Measurements from ENCODE around the gene LYPD8. TPM values are rescaled to one million over a fixed set of nuclear protein-coding genes. Genes with fewer than 3 reads are reported as not detected.

LYPD8 gene
- total RNA-seq, 1 donor from 2014 or later: not detected

- Mint-ChIP-seq H3K9me3 (ENCODE audit: unreplicated experiment) (peaks cover 19% of the 10 kb centered on the region), H3K36me3 (ENCODE audit: low read depth, unreplicated experiment) (no peaks in the 10 kb centered on the region), H3K4me1 (ENCODE audit: low read depth, unreplicated experiment) (no peaks in the 10 kb centered on the region), H3K27me3 (ENCODE audit: low read depth, unreplicated experiment) (no peaks in the 10 kb centered on the region), H3K27ac (ENCODE audit: unreplicated experiment) (no peak overlapping the region), H3K4me3 (ENCODE audit: unreplicated experiment) (no peak overlapping the region)
- no peaks in the 10 kb centered on the region for H3K79me2 ChIP-seq (ENCODE audit: insufficient read depth, low read length)
- FAIRE-seq (no peak), DNase-seq (ENCODE audit: low read depth) (no peak)
- H3K4me2 ChIP-seq (ENCODE audit: low read length): no peak overlapping the region
- TF ChIP-seq CTCF (IDR thresholded peaks at IDR 0.05; ENCODE audit: insufficient read depth, low read depth, low read length) (no peak), EZH2 (IDR thresholded peaks at IDR 0.05; ENCODE audit: insufficient read depth, low read length) (no peak)
- H3K4me1 ChIP-seq (ENCODE audit: insufficient read depth, low read length): no peaks in the 10 kb centered on the region
- no peaks in the 10 kb centered on the region for H3K36me3 ChIP-seq (ENCODE audit: insufficient read depth, low read length)
- no peak overlapping the region for H2AFZ ChIP-seq (ENCODE audit: low read depth, low read length)
- no peak overlapping the region for H3K27ac ChIP-seq (ENCODE audit: low read depth, low read length)
- no peak overlapping the region for H3K9ac ChIP-seq (ENCODE audit: low read length)
- H3K9me3 ChIP-seq (ENCODE audit: insufficient read depth, low read depth, low read length): peaks cover 4% of the 10 kb centered on the region
- no peaks in the 10 kb centered on the region for H3K27me3 ChIP-seq (ENCODE audit: insufficient read depth, low read length)
- no peaks in the 10 kb centered on the region for H4K20me1 ChIP-seq (ENCODE audit: insufficient read depth, low read length)
- H3K4me3 ChIP-seq (ENCODE audit: insufficient read depth, low read depth, low read length): no peak overlapping the region
Observed at GRCh38 chr1:248696774-248697173, 58.8 kb downstream of the LYPD8 start.

DNA sequence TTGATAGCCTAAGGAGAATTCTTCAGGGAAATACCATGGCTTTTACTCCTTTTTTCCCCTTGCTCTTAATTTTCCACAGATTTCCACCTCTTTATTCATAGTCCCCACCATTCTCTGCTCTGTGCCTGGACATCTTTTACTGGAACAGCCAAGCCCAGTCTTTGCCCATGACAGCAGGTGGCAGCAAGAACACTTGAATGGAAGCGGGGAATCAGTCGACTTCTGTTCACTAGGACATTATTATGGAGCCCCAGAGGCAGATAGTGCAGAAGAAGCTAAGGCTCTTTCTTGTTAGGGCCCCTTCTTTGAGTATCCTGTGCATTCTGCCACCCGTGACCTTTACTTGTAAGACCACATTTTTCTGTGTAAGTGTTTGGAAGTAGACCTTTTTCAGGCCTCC, 59.3 kb downstream of the LYPD8 start:
- no peaks in the 10 kb centered on the region for H4K20me1 ChIP-seq (ENCODE audit: insufficient read depth, low read length)
- FAIRE-seq: no peak
- H3K4me1 Mint-ChIP-seq (ENCODE audit: low read depth, unreplicated experiment): no peaks in the 10 kb centered on the region
- H3K27me3 Mint-ChIP-seq (ENCODE audit: low read depth, unreplicated experiment): no peaks in the 10 kb centered on the region
- H3K4me1 ChIP-seq (ENCODE audit: insufficient read depth, low read length): no peaks in the 10 kb centered on the region
- no peak overlapping the region for H3K4me3 Mint-ChIP-seq (ENCODE audit: unreplicated experiment)
- H3K36me3 ChIP-seq (ENCODE audit: insufficient read depth, low read length): no peaks in the 10 kb centered on the region
- no peak overlapping the region for H2AFZ ChIP-seq (ENCODE audit: low read depth, low read length)
- TF ChIP-seq EZH2 (IDR thresholded peaks at IDR 0.05; ENCODE audit: insufficient read depth, low read length) (no peak), CTCF (IDR thresholded peaks at IDR 0.05; ENCODE audit: insufficient read depth, low read depth, low read length) (no peak)
- no peak overlapping the region for H3K4me3 ChIP-seq (ENCODE audit: insufficient read depth, low read depth, low read length)
- no peaks in the 10 kb centered on the region for H3K79me2 ChIP-seq (ENCODE audit: insufficient read depth, low read length)
- peaks cover 4% of the 10 kb centered on the region for H3K9me3 ChIP-seq (ENCODE audit: insufficient read depth, low read depth, low read length)
- H3K27ac ChIP-seq (ENCODE audit: low read depth, low read length): no peak overlapping the region
- H3K36me3 Mint-ChIP-seq (ENCODE audit: low read depth, unreplicated experiment): no peaks in the 10 kb centered on the region
- no peak overlapping the region for H3K27ac Mint-ChIP-seq (ENCODE audit: unreplicated experiment)
- H3K4me2 ChIP-seq (ENCODE audit: low read length): no peak overlapping the region
- H3K9ac ChIP-seq (ENCODE audit: low read length): no peak overlapping the region
- peaks cover 21% of the 10 kb centered on the region for H3K9me3 Mint-ChIP-seq (ENCODE audit: unreplicated experiment)
- no peak for DNase-seq (ENCODE audit: low read depth)
- H3K27me3 ChIP-seq (ENCODE audit: insufficient read depth, low read length): no peaks in the 10 kb centered on the region

DNA sequence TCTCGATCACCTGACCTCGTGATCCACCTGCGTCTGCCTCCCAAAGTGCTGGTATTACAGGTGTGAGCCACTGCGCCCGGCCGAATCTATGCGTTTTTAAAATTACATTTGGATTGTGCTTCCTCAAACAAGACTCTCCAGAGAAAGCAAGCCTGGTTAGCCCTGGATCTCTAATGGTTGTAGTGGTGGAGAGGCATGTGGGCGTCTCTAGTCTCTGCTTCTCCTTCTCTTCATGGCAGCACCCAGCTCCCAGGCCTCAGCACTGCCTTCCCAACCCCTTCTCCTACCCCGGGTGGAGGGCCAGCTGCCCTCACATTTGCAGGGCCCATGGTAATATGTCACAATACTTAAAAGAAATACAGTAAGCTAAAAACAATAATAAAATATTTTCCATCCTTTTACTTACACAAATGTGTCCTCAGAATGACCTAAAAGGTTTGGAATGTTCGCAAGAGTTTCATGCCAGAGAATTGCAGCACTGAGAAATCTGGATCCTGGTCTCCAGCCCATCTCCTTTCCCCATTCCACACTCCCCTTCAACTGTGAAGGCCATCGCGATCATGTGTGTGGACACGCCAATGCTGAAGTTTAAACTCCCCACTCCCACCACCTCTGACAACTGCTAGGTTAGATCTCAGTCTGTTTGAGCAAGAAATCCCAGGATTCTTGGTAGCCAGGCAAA, 60.0 kb downstream of the LYPD8 start:
- DNase-seq (ENCODE audit: low read depth) (no peak), FAIRE-seq (no peak)
- H3K4me1 Mint-ChIP-seq (ENCODE audit: low read depth, unreplicated experiment): no peaks in the 10 kb centered on the region
- H3K27me3 ChIP-seq (ENCODE audit: insufficient read depth, low read length): no peaks in the 10 kb centered on the region
- H3K36me3 Mint-ChIP-seq (ENCODE audit: low read depth, unreplicated experiment): no peaks in the 10 kb centered on the region
- no peak overlapping the region for H3K4me3 Mint-ChIP-seq (ENCODE audit: unreplicated experiment)
- H3K4me3 ChIP-seq (ENCODE audit: insufficient read depth, low read depth, low read length): no peak overlapping the region
- no peaks in the 10 kb centered on the region for H3K79me2 ChIP-seq (ENCODE audit: insufficient read depth, low read length)
- peaks cover 6% of the 10 kb centered on the region for H3K9me3 ChIP-seq (ENCODE audit: insufficient read depth, low read depth, low read length)
- H3K27ac Mint-ChIP-seq (ENCODE audit: unreplicated experiment): no peak overlapping the region
- H3K36me3 ChIP-seq (ENCODE audit: insufficient read depth, low read length): no peaks in the 10 kb centered on the region
- H3K9me3 Mint-ChIP-seq (ENCODE audit: unreplicated experiment): peaks cover 27% of the 10 kb centered on the region
- TF ChIP-seq EZH2 (IDR thresholded peaks at IDR 0.05; ENCODE audit: insufficient read depth, low read length) (no peak), CTCF (IDR thresholded peaks at IDR 0.05; ENCODE audit: insufficient read depth, low read depth, low read length) (no peak)
- H3K27me3 Mint-ChIP-seq (ENCODE audit: low read depth, unreplicated experiment): no peaks in the 10 kb centered on the region
- no peak overlapping the region for H3K9ac ChIP-seq (ENCODE audit: low read length)
- no peak overlapping the region for H3K4me2 ChIP-seq (ENCODE audit: low read length)
- no peak overlapping the region for H2AFZ ChIP-seq (ENCODE audit: low read depth, low read length)
- no peaks in the 10 kb centered on the region for H4K20me1 ChIP-seq (ENCODE audit: insufficient read depth, low read length)
- no peaks in the 10 kb centered on the region for H3K4me1 ChIP-seq (ENCODE audit: insufficient read depth, low read length)
- no peak overlapping the region for H3K27ac ChIP-seq (ENCODE audit: low read depth, low read length)
